Kidney tubule cell (primary cell): Measurements from ENCODE around the gene CXorf65.

ENCODE experiments used
- DNase-seq: peaks from one replicate; pipeline ENCODE4 v3.0.0-alpha.2; 2018; ENCODE audit warnings: low spot score

The CXorf65 gene

GRCh38 chrX:71106427-71106826 is at the start of gene CXorf65:
CXorf65 (minus strand) TSS chrX:71106740; CDS start chrX:71106556, 184 bp downstream.
- no peak for DNase-seq

- no peak for DNase-seq
These were observed 48.1 kb upstream of the CXorf65 start for GRCh38 chrX:71154641-71155040.

GRCh38 chrX:71154196-71154595 is 47.7 kb upstream of the CXorf65 start:
- no peak for DNase-seq

GRCh38 chrX:71151366-71151765 is 44.8 kb upstream of the CXorf65 start:
- no peak for DNase-seq

DNA sequence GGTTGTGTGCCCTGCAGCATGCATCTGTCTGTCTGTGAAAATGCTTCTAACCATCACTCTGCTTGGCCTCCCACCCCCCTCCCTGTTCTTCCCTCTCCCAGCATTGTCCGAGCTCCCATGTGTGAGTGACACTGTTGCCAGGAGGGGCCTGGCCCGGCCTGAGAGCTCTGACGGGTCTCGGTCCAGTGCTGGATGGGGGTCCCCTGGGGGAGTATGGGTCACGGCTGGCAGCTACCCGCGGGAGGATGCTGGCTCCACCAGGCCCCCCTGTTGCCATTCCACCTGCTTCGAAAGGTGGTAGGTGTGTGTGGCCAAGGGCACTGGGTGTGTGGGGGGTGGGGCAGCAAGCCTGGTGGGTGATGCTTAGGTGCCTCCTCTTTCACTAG is 41.7 kb upstream of the CXorf65 start:
- no peak for DNase-seq

DNA sequence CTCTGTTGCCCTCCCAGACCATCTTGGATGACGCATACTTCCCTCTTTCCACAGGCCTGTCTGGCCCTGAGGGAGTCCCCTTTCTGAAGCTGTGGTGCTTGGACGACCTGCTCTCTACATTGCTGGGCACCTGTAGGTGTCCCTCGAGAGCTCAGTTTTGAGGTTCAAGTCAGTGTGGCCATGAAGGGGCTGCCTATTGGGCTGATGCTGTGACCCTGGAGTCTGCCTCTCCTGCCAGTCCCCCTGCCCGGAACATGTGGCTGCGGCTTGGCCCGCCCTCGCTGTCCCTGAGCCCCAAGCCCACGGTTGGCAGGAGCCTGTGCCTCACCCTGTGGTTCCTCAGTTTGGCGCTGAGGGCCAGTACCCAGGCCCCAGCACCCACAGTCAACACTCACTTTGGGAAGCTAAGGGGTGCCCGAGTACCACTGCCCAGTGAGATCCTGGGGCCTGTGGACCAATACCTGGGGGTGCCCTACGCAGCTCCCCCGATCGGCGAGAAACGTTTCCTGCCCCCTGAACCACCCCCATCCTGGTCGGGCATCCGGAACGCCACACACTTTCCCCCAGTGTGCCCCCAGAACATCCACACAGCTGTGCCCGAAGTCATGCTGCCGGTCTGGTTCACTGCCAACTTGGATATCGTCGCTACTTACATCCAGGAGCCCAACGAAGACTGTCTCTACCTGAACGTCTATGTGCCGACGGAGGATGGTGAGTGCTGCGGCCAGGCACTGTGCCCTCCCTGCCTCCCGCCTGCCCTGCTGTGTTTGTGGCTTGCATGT is 41.1 kb upstream of the CXorf65 start:
- DNase-seq = no peak

DNA sequence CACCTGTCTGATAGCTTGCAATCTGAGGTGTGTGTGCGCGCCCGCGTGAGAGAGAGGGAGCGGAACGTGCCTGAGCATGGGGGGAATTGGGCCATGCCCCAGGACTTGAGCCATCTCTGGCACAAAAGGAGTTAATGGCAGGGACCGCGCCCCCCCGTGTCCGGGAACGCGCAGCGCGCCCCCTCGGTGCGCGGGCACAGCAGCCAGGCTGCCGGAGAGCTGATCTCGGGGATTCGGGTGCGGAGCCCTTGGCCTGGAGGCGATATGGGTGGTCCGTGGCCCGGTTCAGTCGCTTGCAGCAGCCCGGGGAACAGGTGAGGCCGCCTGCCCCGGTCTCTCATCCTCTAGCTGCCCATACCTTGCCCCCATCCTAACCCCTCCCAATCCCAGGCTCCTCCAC is 38.1 kb upstream of the CXorf65 start, which contains the start of gene NLGN3:
TSS of gene NLGN3 (plus strand) at position 191 of the 400 bp plus-strand sequence. CDS start 2,909 bp downstream, outside the sequence.
- DNase-seq = no peak

- no peak for DNase-seq
These were observed 37.0 kb upstream of the CXorf65 start for GRCh38 chrX:71143508-71143907.

- no peak for DNase-seq
These were observed 33.9 kb upstream of the CXorf65 start for GRCh38 chrX:71140440-71140839.

DNA sequence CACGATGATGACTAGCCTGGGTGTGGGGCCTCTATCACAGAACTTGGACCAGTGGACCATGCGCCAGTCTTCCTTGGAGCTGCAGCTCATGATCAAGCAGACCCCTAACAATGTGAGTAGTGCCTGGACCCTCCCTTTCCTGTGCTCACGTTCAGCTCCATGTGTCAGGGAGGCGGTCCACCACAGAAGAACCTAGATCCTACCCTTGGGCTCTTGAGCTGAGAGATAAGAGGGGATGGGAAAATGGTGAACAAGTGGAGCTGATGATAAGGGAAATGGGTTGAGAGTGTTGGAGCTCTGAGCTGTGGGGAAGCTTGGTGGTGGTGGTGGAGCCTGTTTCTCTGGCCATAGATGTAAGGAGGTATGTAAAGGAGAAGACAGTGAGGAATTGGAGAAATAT is 25.0 kb upstream of the CXorf65 start:
- DNase-seq = no peak

- peak; percentile 52 for DNase-seq
These were observed 22.6 kb upstream of the CXorf65 start for GRCh38 chrX:71128915-71129765.

GRCh38 chrX:71128166-71128833 is 21.8 kb upstream of the CXorf65 start:
- DNase-seq = peak; percentile 66

- DNase-seq = no peak
These were observed 12.5 kb upstream of the CXorf65 start for GRCh38 chrX:71118985-71119535.

- DNase-seq = peak; percentile 74
These were observed 11.8 kb upstream of the CXorf65 start, which contains the start of gene MED12 for GRCh38 chrX:71118032-71118984. MED12 (plus strand) TSS chrX:71118596; CDS start chrX:71118755, 159 bp downstream.

GRCh38 chrX:71117358-71117757 is 10.8 kb upstream of the CXorf65 start:
- no peak for DNase-seq

DNA sequence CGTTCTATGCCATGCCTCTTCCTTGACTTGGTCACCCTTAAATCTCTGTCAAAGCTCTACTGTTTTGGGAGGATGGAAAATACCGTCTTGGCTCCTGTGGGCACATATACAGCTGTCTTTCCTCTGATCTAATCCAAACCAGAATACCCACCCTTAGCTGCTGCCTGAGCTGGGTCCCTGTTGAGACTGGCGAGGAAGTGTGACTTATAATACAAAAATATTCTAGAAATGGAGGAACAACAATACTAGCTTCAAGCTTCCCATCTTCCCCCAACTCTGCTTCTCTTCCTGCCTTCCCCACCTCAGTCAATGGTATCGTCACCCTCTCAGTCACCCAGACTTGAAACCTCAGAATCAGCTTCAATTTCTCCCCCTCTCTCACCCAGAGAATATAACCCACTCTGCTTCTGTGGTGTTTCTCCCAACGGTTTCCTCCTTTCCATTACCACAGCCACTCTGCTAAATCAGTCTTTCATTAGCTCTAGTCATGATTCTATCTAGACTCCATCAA is 5.4 kb upstream of the CXorf65 start:
- no peak for DNase-seq

DNA sequence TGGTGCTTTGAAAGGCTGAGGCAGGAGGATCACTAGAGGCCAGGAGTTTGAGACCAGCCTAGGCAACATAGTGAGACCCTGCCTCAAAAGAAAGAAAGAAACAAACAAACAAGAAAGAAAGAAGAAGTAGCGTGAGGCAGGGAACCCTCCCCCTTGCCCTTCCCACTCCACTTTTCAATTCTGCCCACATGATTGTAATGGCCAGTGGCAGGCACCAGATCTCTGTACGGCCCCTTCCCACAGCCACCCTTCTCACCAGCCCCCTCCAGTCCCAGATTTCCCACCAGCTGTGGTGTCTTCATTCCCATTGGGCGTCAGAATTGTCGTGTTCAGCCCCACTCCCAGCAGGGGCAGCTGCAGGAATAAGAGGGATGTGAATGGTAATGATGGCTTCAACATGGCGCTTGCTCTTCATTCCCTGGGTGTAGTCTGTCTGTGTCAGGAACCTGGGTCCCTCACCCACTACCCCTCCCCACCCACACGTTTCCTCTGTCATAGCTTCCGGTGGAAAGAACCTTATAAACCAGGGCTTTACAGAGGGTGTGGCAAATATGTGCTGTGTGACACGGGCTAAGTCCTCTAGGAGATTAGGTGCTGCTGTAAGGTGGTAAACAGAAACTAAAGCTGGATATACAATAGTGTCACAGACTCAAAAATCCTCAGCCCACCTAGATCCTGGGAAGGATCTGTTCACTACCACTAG is 4.8 kb upstream of the CXorf65 start, which contains the start of gene IL2RG:
TSS of gene IL2RG (minus strand) at position 437 of the 703 bp plus-strand sequence. CDS start at position 399, 38 bp downstream.
- no peak for DNase-seq

DNA sequence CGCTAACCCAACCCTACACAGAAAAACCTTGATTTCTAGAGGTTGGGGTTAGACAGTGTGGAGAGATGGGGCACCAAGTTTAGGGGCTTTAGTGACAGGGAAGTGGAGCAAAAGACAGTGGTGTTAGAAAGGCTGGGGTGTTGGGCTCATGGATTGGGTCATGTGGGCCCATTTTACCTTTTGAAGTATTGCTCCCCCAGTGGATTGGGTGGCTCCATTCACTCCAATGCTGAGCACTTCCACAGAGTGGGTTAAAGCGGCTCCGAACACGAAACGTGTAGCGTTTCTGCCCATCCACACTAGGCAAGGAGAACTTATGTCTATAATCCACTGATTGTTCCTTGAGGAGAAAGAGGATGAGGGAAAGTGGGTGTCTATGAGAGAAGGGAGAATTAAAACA is 2.5 kb upstream of the CXorf65 start:
- DNase-seq = no peak

DNA sequence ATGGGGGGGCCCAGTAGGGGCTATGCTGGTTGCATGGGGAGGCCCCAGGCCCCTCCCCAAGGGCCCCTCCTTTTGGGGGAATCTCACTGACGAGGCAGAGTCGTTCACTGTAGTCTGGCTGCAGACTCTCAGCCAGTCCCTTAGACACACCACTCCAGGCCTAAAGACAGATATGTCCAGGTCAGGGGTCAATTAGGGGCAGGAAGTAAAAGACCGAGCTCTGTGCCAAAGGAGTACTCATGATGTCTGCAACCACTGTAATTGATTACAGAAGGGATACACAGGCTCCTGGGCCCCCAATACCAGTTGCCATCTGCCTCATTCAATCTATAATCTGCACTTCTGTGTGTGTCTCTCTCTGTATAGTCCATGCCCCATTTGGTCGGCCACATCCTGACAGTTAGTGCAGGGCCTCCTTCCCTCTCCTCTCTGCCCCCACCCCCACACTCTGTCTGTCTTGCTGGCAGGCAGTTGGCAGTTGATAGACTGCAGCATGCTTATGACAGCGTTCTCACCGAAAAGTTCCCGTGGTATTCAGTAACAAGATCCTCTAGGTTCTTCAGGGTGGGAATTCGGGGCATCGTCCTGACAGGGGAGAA is 1.3 kb upstream of the CXorf65 start:
- DNase-seq = no peak
